ENCODE results near the gene RNF13.

The RNF13 gene

DNA sequence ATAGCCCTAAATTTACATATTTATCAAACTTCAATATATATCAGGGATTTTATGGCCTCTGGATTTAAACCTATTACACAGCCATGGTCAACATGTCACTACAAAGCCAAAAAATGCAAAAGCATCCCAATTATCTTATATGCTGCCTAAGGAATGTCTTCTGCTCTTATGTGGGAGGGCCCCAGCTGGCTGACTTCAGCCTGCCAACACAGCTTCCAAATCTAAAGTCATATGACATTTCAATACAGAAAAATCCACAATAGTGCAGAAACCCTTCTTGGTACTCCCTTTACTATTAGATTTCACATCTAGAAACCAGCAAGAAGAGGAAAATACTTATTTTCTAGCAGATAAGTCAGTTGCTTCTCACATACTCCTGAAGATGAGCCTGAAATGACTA is 151.3 kb downstream of the RNF13 start:
- H4K91ac ChIP-seq (ENCODE audit: low read depth, low read length), result no peak overlapping the region
- H4K12ac ChIP-seq (ENCODE audit: low read depth, low read length), result no peak overlapping the region
- no peak overlapping the region for H3K18ac ChIP-seq (ENCODE audit: low read length)
- H3K27me3 ChIP-seq (ENCODE audit: insufficient read depth, low read length), result no peaks in the 10 kb centered on the region
- H3K23ac ChIP-seq (ENCODE audit: low read length), result no peak overlapping the region
- H3K36me3 ChIP-seq (ENCODE audit: control insufficient read depth in 1 of 2, insufficient read depth in 2 of 2, low read length in 2 of 2), result peaks cover 0 to 17% of the 10 kb centered on the region in 2 experiments
- no peak overlapping the region for H2AK5ac ChIP-seq (ENCODE audit: low read length)
- H2BK120ac ChIP-seq (ENCODE audit: insufficient read depth, low read length, poor library complexity), result no peak overlapping the region
- H3K4me3 ChIP-seq (ENCODE audit: low read depth, low read length), result no peak overlapping the region
- peak overlapping the region; percentile 79 for H3K4ac ChIP-seq (ENCODE audit: low read depth, low read length)
- no peak overlapping the region for H3K14ac ChIP-seq (ENCODE audit: low read length)
- no peak overlapping the region for H3K27ac ChIP-seq (ENCODE audit: low read depth, low read length)
- H3K4me1 ChIP-seq (ENCODE audit: control insufficient read depth in 1 of 2, insufficient read depth in 2 of 2, low read length in 2 of 2), result no peaks in the 10 kb centered on the region
- peaks cover 2% of the 10 kb centered on the region for H3K79me1 ChIP-seq (ENCODE audit: low read length)
- H3K9me3 ChIP-seq (ENCODE audit: insufficient read depth, low read depth, low read length), result no peaks in the 10 kb centered on the region
- H2AFZ ChIP-seq (ENCODE audit: insufficient read depth, low read length, poor library complexity), result no peak overlapping the region
- H2BK5ac ChIP-seq (ENCODE audit: low read depth, low read length, poor library complexity), result no peak overlapping the region
- no peak overlapping the region for H2BK12ac ChIP-seq (ENCODE audit: low read length)
- peak in 1 of 2 donors; percentile 16 for DNase-seq
- no peak overlapping the region for H4K8ac ChIP-seq (ENCODE audit: low read depth, low read length)
- peaks cover 4% of the 10 kb centered on the region for H3K79me2 ChIP-seq (ENCODE audit: control insufficient read depth, insufficient read depth, low read length, poor library complexity)
- no peak overlapping the region for H3K9ac ChIP-seq (ENCODE audit: low read length)
- H3K4me2 ChIP-seq (ENCODE audit: low read length), result no peak overlapping the region

GRCh38 chr3:149965278-149965677 is 152.3 kb downstream of the RNF13 start:
- Histone ChIP-seq H3K14ac (ENCODE audit: low read length) (no peak overlapping the region), H3K4me3 (ENCODE audit: low read depth, low read length) (no peak overlapping the region), H2AK5ac (ENCODE audit: low read length) (no peak overlapping the region), H4K12ac (ENCODE audit: low read depth, low read length) (no peak overlapping the region), H3K4me1 (ENCODE audit: control insufficient read depth in 1 of 2, insufficient read depth in 2 of 2, low read length in 2 of 2) (no peaks in the 10 kb centered on the region), H2BK120ac (ENCODE audit: insufficient read depth, low read length, poor library complexity) (no peak overlapping the region), H3K27ac (ENCODE audit: low read depth, low read length) (no peak overlapping the region), H3K79me2 (ENCODE audit: control insufficient read depth, insufficient read depth, low read length, poor library complexity) (peaks cover 8% of the 10 kb centered on the region), H3K9ac (ENCODE audit: low read length) (no peak overlapping the region), H2AFZ (ENCODE audit: insufficient read depth, low read length, poor library complexity) (no peak overlapping the region), H4K8ac (ENCODE audit: low read depth, low read length) (no peak overlapping the region), H3K36me3 (ENCODE audit: control insufficient read depth in 1 of 2, insufficient read depth in 2 of 2, low read length in 2 of 2) (peaks cover 0 to 17% of the 10 kb centered on the region in 2 experiments), H3K9me3 (ENCODE audit: insufficient read depth, low read depth, low read length) (no peaks in the 10 kb centered on the region), H3K27me3 (ENCODE audit: insufficient read depth, low read length) (no peaks in the 10 kb centered on the region), H3K4me2 (ENCODE audit: low read length) (no peak overlapping the region), H3K79me1 (ENCODE audit: low read length) (peaks cover 10% of the 10 kb centered on the region), H3K4ac (ENCODE audit: low read depth, low read length) (peak overlapping the region; percentile 4), H3K18ac (ENCODE audit: low read length) (no peak overlapping the region), H2BK5ac (ENCODE audit: low read depth, low read length, poor library complexity) (no peak overlapping the region), H3K23ac (ENCODE audit: low read length) (no peak overlapping the region), H4K91ac (ENCODE audit: low read depth, low read length) (no peak overlapping the region), H2BK12ac (ENCODE audit: low read length) (no peak overlapping the region)
- no peak for DNase-seq

GRCh38 chr3:149967086-149967685 is 154.2 kb downstream of the RNF13 start:
- H4K91ac ChIP-seq (ENCODE audit: low read depth, low read length), result no peak overlapping the region
- no peak overlapping the region for H4K8ac ChIP-seq (ENCODE audit: low read depth, low read length)
- H2AFZ ChIP-seq (ENCODE audit: insufficient read depth, low read length, poor library complexity), result no peak overlapping the region
- H3K9ac ChIP-seq (ENCODE audit: low read length), result no peak overlapping the region
- peak; percentile 13 to 88 for DNase-seq
- H4K12ac ChIP-seq (ENCODE audit: low read depth, low read length), result no peak overlapping the region
- peak overlapping the region; percentile 44 for H3K4me2 ChIP-seq (ENCODE audit: low read length)
- H3K27ac ChIP-seq (ENCODE audit: low read depth, low read length), result no peak overlapping the region
- H3K4me1 ChIP-seq (ENCODE audit: control insufficient read depth in 1 of 2, insufficient read depth in 2 of 2, low read length in 2 of 2), result no peaks in the 10 kb centered on the region
- no peak overlapping the region for H3K4me3 ChIP-seq (ENCODE audit: low read depth, low read length)
- H2BK5ac ChIP-seq (ENCODE audit: low read depth, low read length, poor library complexity), result no peak overlapping the region
- no peaks in the 10 kb centered on the region for H3K27me3 ChIP-seq (ENCODE audit: insufficient read depth, low read length)
- H3K79me2 ChIP-seq (ENCODE audit: control insufficient read depth, insufficient read depth, low read length, poor library complexity), result peaks cover 21% of the 10 kb centered on the region
- no peak overlapping the region for H3K4ac ChIP-seq (ENCODE audit: low read depth, low read length)
- peaks cover 22% of the 10 kb centered on the region for H3K79me1 ChIP-seq (ENCODE audit: low read length)
- H3K9me3 ChIP-seq (ENCODE audit: insufficient read depth, low read depth, low read length), result no peaks in the 10 kb centered on the region
- no peak overlapping the region for H2AK5ac ChIP-seq (ENCODE audit: low read length)
- H3K36me3 ChIP-seq (ENCODE audit: control insufficient read depth in 1 of 2, insufficient read depth in 2 of 2, low read length in 2 of 2), result peaks cover 0 to 15% of the 10 kb centered on the region in 2 experiments
- H3K23ac ChIP-seq (ENCODE audit: low read length), result no peak overlapping the region
- WGBS (ENCODE audit: extremely low coverage, insufficient coverage, insufficient read length), result no CpG with 5 or more reads among the region's 9 CpGs
- H3K14ac ChIP-seq (ENCODE audit: low read length), result no peak overlapping the region
- no peak overlapping the region for H2BK120ac ChIP-seq (ENCODE audit: insufficient read depth, low read length, poor library complexity)
- H2BK12ac ChIP-seq (ENCODE audit: low read length), result no peak overlapping the region
- H3K18ac ChIP-seq (ENCODE audit: low read length), result no peak overlapping the region

- no peak overlapping the region for H2AFZ ChIP-seq (ENCODE audit: insufficient read depth, low read length, poor library complexity)
- no peaks in the 10 kb centered on the region for H3K4me1 ChIP-seq (ENCODE audit: control insufficient read depth in 1 of 2, insufficient read depth in 2 of 2, low read length in 2 of 2)
- H4K91ac ChIP-seq (ENCODE audit: low read depth, low read length), result no peak overlapping the region
- H3K79me1 ChIP-seq (ENCODE audit: low read length), result peaks cover 22% of the 10 kb centered on the region
- no peak overlapping the region for H4K8ac ChIP-seq (ENCODE audit: low read depth, low read length)
- H3K14ac ChIP-seq (ENCODE audit: low read length), result no peak overlapping the region
- H2BK12ac ChIP-seq (ENCODE audit: low read length), result no peak overlapping the region
- H3K79me2 ChIP-seq (ENCODE audit: control insufficient read depth, insufficient read depth, low read length, poor library complexity), result peaks cover 21% of the 10 kb centered on the region
- H3K18ac ChIP-seq (ENCODE audit: low read length), result no peak overlapping the region
- H2BK120ac ChIP-seq (ENCODE audit: insufficient read depth, low read length, poor library complexity), result no peak overlapping the region
- peaks cover 0 to 15% of the 10 kb centered on the region in 2 experiments for H3K36me3 ChIP-seq (ENCODE audit: control insufficient read depth in 1 of 2, insufficient read depth in 2 of 2, low read length in 2 of 2)
- H3K9me3 ChIP-seq (ENCODE audit: insufficient read depth, low read depth, low read length), result no peaks in the 10 kb centered on the region
- DNase-seq, result no peak
- no CpG with 5 or more reads among the region's 8 CpGs for WGBS (ENCODE audit: extremely low coverage, insufficient coverage, insufficient read length)
- peak overlapping the region; percentile 32 for H3K27ac ChIP-seq (ENCODE audit: low read depth, low read length)
- peak overlapping the region; percentile 63 for H3K4me3 ChIP-seq (ENCODE audit: low read depth, low read length)
- H3K4me2 ChIP-seq (ENCODE audit: low read length), result peak overlapping the region; percentile 75
- no peak overlapping the region for H4K12ac ChIP-seq (ENCODE audit: low read depth, low read length)
- no peak overlapping the region for H2BK5ac ChIP-seq (ENCODE audit: low read depth, low read length, poor library complexity)
- peak overlapping the region; percentile 93 for H3K4ac ChIP-seq (ENCODE audit: low read depth, low read length)
- no peaks in the 10 kb centered on the region for H3K27me3 ChIP-seq (ENCODE audit: insufficient read depth, low read length)
- H2AK5ac ChIP-seq (ENCODE audit: low read length), result no peak overlapping the region
- H3K9ac ChIP-seq (ENCODE audit: low read length), result peak overlapping the region; percentile 19
- no peak overlapping the region for H3K23ac ChIP-seq (ENCODE audit: low read length)
Observed at GRCh38 chr3:149968216-149968615, 155.2 kb downstream of the RNF13 start.

Data from trophoblast cell (in vitro differentiated cells and primary cell).